ENCODE results near the gene MYCT1.

- TF ChIP-seq, protein P1, sequence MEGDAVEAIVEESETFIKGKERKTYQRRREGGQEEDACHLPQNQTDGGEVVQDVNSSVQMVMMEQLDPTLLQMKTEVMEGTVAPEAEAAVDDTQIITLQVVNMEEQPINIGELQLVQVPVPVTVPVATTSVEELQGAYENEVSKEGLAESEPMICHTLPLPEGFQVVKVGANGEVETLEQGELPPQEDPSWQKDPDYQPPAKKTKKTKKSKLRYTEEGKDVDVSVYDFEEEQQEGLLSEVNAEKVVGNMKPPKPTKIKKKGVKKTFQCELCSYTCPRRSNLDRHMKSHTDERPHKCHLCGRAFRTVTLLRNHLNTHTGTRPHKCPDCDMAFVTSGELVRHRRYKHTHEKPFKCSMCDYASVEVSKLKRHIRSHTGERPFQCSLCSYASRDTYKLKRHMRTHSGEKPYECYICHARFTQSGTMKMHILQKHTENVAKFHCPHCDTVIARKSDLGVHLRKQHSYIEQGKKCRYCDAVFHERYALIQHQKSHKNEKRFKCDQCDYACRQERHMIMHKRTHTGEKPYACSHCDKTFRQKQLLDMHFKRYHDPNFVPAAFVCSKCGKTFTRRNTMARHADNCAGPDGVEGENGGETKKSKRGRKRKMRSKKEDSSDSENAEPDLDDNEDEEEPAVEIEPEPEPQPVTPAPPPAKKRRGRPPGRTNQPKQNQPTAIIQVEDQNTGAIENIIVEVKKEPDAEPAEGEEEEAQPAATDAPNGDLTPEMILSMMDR (optimal IDR thresholded peaks at IDR 0.05 in 1 of 3, IDR thresholded peaks at IDR 0.05 in 1 of 3, conservative IDR thresholded peaks at IDR 0.05 in 1 of 3; ENCODE audit: extremely low read depth in 1 of 3, insufficient read depth in 2 of 3, low read length in 3 of 3) = peak in 2 of 3 experiments; percentile 2 to 36
- no peak for TF ChIP-seq EZH2 (IDR thresholded peaks at IDR 0.05; ENCODE audit: low read length)
Measured at GRCh38 chr6:152701081-152701862, 3.6 kb downstream of the MYCT1 start.
